ENCODE measurements around the gene SPOPL. TPM values are rescaled to one million over a fixed set of nuclear protein-coding genes. Genes with fewer than 3 reads are reported as not detected.
"Not testable (repeated sequence)": the region's sequence is repeated elsewhere in the genome, so short reads cannot be mapped to it uniquely, and the experiment has no call there.

SPOPL gene
- total and polyA plus RNA-seq, 8 donors, result 3.1 to 60.0 (median 9.6) TPM

GRCh38 chr2:138454761-138455160 is 46.8 kb upstream of the SPOPL start:
- TF ChIP-seq POLR2A (IDR thresholded peaks at IDR 0.05) (no peak), EP300 (IDR thresholded peaks at IDR 0.05) (no peak), CTCF (IDR thresholded peaks at IDR 0.05) (no peak)
- Histone ChIP-seq H3K4me3 (no peak overlapping the region), H3K27ac (no peak overlapping the region), H3K36me3 (no peaks in the 10 kb centered on the region), H3K27me3 (no peaks in the 10 kb centered on the region), H3K9me3 (no peaks in the 10 kb centered on the region), H3K4me1 (peaks cover 0 to 8% (median 0%) of the 10 kb centered on the region in 4 donors)
- WGBS, 5 donors, result 32 to 61% (median 47%) methylated on average over 2 of the region's 2 CpGs
- DNase-seq, result no peak
- intact Hi-C loops (cut with DNase I; ENCODE audit: low total_unique reads), result no loop called here

GRCh38 chr2:138455275-138455674 is 46.3 kb upstream of the SPOPL start:
- intact Hi-C loops (cut with DNase I; ENCODE audit: low total_unique reads), result no loop called here
- WGBS, 5 donors, result 34 to 62% (median 49%) methylated on average over 2 of the region's 2 CpGs
- no peak for DNase-seq

GRCh38 chr2:138455691-138456090 is 45.9 kb upstream of the SPOPL start:
- TF ChIP-seq EP300 (IDR thresholded peaks at IDR 0.05) (no peak), POLR2A (IDR thresholded peaks at IDR 0.05) (no peak), POLR2AphosphoS5 (IDR thresholded peaks at IDR 0.05) (no peak), CTCF (IDR thresholded peaks at IDR 0.05) (no peak)
- Histone ChIP-seq H3K4me1 (peaks cover 0 to 8% (median 0%) of the 10 kb centered on the region in 4 donors), H3K27ac (no peak overlapping the region), H3K36me3 (no peaks in the 10 kb centered on the region), H3K27me3 (no peaks in the 10 kb centered on the region), H3K9me3 (no peaks in the 10 kb centered on the region), H3K4me3 (no peak overlapping the region)
- intact Hi-C loops (cut with DNase I; ENCODE audit: low total_unique reads), result no loop called here
- no peak for DNase-seq
- whole genome bisulfite sequencing, 5 donors, result 51 to 75% (median 52%) methylated on average over 2 of the region's 2 CpGs

More at GRCh38 chr2:138455275-138455674, 46.3 kb upstream of the SPOPL start:
- H3K9me3 ChIP-seq, result no peaks in the 10 kb centered on the region
- no peaks in the 10 kb centered on the region for H3K36me3 ChIP-seq
- no peaks in the 10 kb centered on the region for H3K27me3 ChIP-seq
- H3K4me1 ChIP-seq, result peaks cover 0 to 8% (median 0%) of the 10 kb centered on the region in 4 donors
- H3K4me3 ChIP-seq, result no peak overlapping the region
- no peak for TF ChIP-seq CTCF (IDR thresholded peaks at IDR 0.05)
- TF ChIP-seq POLR2A (IDR thresholded peaks at IDR 0.05), result no peak
- no peak for TF ChIP-seq EP300 (IDR thresholded peaks at IDR 0.05)
- TF ChIP-seq POLR2AphosphoS5 (IDR thresholded peaks at IDR 0.05), result no peak
- H3K27ac ChIP-seq, result no peak overlapping the region

- intact Hi-C loops (cut with DNase I; ENCODE audit: low total_unique reads), result not testable (repeated sequence)
- 94 to 100% (median 94%) methylated on average over 3 of the region's 3 CpGs for WGBS, 5 donors
These were observed 38.9 kb upstream of the SPOPL start for GRCh38 chr2:138462689-138463088.

GRCh38 chr2:138468617-138469016 is 33.0 kb upstream of the SPOPL start:
- DNase-seq, result no peak
- Histone ChIP-seq H3K9me3 (no peaks in the 10 kb centered on the region), H3K4me3 (no peak overlapping the region), H3K27me3 (no peaks in the 10 kb centered on the region), H3K36me3 (no peaks in the 10 kb centered on the region), H3K27ac (no peak overlapping the region), H3K4me1 (no peaks in the 10 kb centered on the region)
- 0 to 4% (median 0%) methylated on average over 1 of the region's 1 CpG for WGBS, 5 donors
- TF ChIP-seq EP300 (IDR thresholded peaks at IDR 0.05) (no peak), POLR2A (IDR thresholded peaks at IDR 0.05) (no peak), CTCF (IDR thresholded peaks at IDR 0.05) (no peak), POLR2AphosphoS5 (IDR thresholded peaks at IDR 0.05) (no peak)
- intact Hi-C loops (cut with DNase I; ENCODE audit: low total_unique reads), result no loop called here

More at GRCh38 chr2:138462689-138463088, 38.9 kb upstream of the SPOPL start:
- not testable (repeated sequence) for DNase-seq, H3K27me3 ChIP-seq, H3K4me3 ChIP-seq, H3K36me3 ChIP-seq, H3K4me1 ChIP-seq, H3K27ac ChIP-seq, H3K9me3 ChIP-seq
